Measurements from ENCODE around the gene ADH1C. TPM values are rescaled to one million over a fixed set of nuclear protein-coding genes. Genes with fewer than 3 reads are reported as not detected.

The ADH1C gene
- total RNA-seq, 1 donor from 2014 or later = not detected

DNA sequence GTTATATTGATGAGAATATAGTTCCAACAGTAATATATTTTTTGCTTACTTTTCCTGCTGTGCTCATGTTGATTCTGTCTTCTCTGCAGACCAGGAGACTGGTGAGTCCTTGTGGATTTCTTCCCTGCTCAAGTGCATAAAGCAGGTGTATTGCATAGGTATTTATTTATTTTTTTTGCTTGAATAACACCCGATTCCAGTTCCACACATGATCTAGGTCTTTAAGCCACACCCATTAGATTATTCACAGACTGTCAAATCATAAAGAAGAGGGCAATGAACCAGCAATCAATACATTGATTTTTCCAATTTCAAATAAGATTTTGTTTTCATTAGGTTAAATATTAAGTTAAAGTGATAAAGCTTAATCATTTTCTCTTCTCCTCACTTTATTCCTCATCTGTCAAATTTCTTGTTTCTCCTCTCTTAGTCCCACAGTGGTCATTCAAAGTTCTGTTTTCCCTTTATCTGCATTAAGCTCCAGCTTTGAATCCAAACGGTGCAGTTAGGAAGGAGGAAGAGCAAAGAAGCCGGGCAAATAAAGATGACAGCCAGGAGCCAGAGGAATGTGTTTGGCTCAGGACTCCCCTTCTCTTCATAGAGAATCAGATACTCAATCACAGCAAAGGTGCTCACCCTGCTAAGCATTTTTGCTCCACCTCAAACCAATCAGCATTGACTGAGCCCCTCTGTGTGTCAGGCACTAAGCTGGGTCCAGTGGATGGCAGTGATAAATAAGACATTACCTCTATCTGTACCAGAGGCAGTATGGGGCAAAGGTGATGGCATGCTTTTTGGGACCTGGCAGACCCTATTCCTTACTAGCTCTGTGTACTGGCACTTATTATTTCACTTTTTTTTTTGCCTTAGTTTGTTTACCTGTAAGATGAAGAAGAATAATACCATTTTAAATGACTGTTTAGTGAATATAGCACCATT lies 61.4 kb downstream of the ADH1C start, which contains the start of gene ADH1A:
Gene ADH1A (minus strand): TSS at position 138 of the 939 bp plus-strand sequence. CDS start 71 bp downstream, at position 67.
- Mint-ChIP-seq H3K4me3 (ENCODE audit: unreplicated experiment) (no peak within 1 kb of the TSS), H3K27ac (ENCODE audit: unreplicated experiment) (no peak within 1 kb of the TSS), H3K4me1 (ENCODE audit: low read depth, unreplicated experiment) (no peaks in the 10 kb centered on the region), H3K36me3 (ENCODE audit: unreplicated experiment) (peaks cover 4% of the 10 kb centered on the region), H3K27me3 (ENCODE audit: unreplicated experiment) (no peaks in the 10 kb centered on the region), H3K9me3 (ENCODE audit: unreplicated experiment) (no peaks in the 10 kb centered on the region)
- TF ChIP-seq, protein P1, sequence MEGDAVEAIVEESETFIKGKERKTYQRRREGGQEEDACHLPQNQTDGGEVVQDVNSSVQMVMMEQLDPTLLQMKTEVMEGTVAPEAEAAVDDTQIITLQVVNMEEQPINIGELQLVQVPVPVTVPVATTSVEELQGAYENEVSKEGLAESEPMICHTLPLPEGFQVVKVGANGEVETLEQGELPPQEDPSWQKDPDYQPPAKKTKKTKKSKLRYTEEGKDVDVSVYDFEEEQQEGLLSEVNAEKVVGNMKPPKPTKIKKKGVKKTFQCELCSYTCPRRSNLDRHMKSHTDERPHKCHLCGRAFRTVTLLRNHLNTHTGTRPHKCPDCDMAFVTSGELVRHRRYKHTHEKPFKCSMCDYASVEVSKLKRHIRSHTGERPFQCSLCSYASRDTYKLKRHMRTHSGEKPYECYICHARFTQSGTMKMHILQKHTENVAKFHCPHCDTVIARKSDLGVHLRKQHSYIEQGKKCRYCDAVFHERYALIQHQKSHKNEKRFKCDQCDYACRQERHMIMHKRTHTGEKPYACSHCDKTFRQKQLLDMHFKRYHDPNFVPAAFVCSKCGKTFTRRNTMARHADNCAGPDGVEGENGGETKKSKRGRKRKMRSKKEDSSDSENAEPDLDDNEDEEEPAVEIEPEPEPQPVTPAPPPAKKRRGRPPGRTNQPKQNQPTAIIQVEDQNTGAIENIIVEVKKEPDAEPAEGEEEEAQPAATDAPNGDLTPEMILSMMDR (IDR thresholded peaks at IDR 0.05; ENCODE audit: partially characterized antibody, unreplicated experiment) = no peak
- DNase-seq = no peak

Other genes starting within 250 kb of the ADH1C start
- gene ADH4, start 208.4 kb downstream of the ADH1C start, total RNA-seq (ENCODE audit: unreplicated experiment) = not detected
- gene ADH6, start 133.5 kb downstream of the ADH1C start, total RNA-seq (ENCODE audit: unreplicated experiment) = not detected
- not detected for gene ADH1A, start 61.8 kb downstream of the ADH1C start, total RNA-seq (ENCODE audit: unreplicated experiment)
- gene ADH1B, start 31.3 kb downstream of the ADH1C start, total RNA-seq (ENCODE audit: unreplicated experiment) = not detected
- gene ADH7, start 82.6 kb upstream of the ADH1C start, total RNA-seq (ENCODE audit: unreplicated experiment) = not detected
- gene C4orf17, start 158.3 kb upstream of the ADH1C start, total RNA-seq (ENCODE audit: unreplicated experiment) = not detected
- gene TRMT10A, start 211.3 kb upstream of the ADH1C start, total RNA-seq (ENCODE audit: unreplicated experiment) = 9.1 TPM
- not detected for gene MTTP, start 222.1 kb upstream of the ADH1C start, total RNA-seq (ENCODE audit: unreplicated experiment)

All from glutamatergic neuron (in vitro differentiated cells).